ENCODE measurements around the gene AP2B1.
"Not testable (repeated sequence)": the region's sequence is repeated elsewhere in the genome, so short reads cannot be mapped to it uniquely, and the experiment has no call there.

Gene AP2B1

DNA sequence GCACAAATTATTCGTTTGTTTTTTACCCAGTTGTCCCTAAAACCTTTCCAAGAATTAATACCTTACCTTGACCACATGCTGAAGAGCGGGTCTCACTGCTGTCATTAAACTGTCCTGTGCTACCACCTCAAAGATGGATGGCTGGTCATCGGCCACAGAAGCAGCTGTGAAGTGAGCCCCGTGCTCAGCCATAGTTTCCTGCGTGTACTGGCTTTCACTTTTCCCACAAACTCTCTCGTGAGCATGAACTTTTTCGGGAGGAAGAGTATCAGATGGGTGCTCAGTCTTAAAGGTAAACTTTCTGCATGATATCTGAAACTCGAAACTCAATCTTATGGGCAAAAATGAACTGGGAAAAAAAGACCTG, 9.3 kb upstream of the AP2B1 start:
- DNase-seq = no peak

DNA sequence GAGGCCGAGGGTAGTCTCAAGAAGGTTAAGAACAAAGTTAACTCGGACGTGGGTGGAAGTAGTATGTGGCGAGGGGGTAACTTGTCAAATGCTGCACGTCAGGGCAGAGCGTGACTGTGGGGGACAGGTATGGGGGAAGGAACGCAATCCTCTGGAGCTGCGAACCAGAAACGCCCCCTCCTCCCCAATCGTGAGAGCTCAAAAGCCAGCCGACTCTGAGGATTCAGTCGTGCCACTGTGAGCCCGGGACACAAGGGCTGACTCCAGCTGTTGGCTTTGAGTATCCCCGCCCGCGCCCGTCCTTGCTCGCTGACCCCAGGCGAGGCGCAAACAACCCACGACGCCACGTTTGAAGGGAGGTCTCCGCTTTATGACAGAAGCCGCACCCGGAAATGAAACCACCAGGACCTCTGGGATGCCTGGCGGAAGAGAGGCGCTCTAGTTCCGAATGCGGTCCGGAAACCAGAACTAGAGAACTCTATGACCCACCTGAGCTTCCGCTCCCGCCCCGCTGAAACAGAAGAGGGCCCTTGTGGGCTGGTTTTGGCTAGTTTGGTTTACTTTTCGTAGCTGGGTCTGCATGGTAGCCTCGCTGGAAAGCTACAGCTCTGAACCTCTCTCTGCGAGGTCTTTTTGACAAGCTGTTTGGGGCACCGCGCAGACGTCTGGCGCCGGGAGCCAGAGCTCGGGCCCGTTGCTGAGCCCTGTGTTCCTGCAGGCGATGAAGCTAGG, 8.8 kb upstream of the AP2B1 start, which contains the start of gene PEX12:
PEX12 (minus strand) TSS at position 375 of the 732 bp plus-strand sequence. CDS start 550 bp downstream, outside the sequence.
- peak; percentile 92 for DNase-seq

DNA sequence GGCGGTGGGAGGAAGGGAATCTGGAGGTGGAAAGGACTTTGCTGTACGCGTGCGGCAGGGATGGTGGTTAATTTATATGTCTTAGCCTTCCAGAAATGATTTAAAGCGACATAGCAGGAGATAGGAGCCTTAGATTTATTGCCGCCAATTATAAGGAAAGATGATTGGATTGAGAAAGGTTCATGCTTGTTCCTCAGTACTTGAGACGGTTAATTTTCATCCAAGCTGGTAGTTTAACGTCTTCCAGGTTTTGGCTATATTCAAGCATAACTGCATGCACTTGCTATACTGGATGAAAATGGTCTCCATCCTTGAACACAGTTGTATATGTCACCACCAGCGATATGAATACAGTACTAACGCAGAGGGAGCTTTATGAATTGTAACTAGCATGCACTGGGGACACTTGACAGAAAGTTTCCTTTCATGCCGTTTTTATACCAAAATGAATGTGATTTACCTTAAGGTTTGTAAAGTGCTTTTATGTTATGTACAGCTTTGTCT, 8.1 kb upstream of the AP2B1 start:
- DNase-seq = no peak

DNA sequence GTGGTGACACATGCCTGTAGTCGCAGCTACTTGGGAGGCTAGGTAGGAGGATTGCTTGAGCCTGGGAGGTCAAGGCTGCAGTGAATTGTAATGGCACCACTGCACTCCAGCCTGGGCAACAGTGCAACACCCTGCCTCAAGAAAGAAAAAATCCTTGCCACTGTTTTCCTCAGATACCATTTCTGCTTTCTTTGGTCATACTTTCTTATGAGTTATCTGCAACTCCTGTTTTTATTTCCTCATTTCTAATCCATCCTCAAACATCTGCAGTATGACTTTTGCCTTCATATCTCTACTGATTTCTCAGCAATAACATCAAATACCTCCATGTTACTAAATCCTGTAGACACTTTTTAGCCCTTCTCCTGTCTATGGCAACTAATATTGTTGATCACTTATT, 3.1 kb upstream of the AP2B1 start:
- DNase-seq = no peak

DNA sequence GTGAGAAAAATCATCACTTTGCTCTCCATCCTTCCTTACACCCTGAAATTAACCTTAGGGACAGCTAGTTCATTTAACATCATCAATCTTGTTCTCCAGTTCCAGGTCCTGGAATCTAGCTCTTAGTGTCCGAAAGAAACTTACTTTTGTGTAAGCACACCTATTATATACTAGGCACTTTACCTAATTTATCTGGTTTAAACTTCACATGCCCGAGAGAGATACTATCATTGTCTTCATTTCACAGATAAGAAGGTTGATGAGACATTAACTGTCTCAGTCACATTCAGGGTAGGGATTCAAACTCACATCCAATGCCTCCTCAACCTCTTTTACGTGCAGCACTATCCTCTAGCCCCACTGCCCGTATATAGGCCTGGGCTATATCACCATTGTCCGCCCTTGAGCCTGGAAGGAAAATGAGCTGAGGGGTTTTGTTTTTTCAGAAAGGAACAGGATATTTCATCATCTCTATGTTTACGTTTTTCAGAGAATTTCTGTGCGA, 501 bp upstream of the AP2B1 start:
- DNase-seq = no peak

DNA sequence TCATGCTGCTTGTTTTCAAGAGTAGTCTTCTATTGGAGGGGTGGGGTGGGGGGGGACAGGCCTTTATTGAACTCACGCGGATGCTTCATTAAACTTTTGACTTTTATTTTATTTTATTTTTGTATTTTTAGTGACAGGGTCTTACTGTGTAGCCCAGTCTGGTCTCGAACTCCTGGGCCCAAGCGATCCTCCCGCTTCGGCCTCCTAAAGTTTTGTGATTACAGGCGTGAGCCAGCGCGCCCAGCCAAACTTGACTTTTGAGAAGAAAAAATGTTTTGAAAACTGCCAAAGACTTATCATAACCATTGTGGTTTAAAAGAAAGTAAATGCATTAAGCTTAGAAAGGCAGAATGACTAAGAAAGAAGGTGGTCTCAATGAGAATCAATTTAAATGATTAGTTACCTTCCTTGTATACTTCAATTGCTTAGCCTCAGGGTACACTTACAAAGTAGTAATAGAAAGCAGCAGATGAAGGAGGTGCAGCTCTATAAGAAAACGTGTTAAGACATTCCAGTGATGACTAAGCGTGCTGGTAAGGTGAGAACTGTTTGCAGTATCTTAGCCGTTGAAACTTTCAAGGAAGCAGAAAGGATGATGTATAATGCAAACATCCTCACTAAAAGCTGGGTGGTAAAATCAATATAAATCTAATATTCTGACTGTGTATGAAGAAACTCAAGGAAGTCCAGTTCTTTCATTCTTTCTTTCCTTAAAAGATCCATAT, 1.2 kb downstream of the AP2B1 start:
- DNase-seq = peak; percentile 29

DNA sequence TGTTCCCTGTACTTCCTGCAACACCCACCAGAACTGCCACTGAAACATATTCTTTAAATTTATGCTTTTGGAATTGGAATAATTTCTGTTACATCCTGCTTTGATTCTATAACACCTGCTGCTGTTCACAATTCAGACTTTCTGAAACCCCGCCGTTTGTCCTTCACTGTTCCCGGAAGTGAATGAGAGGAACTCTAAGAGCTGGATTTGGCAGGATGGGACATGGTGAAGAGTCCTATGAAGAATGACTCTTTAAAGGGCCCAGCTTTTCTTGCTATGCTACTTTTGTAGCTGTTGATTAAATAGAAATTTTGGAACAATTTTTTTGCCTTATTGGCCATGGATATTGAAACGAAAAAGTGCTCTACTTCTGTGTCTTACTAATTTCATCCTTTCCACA, 8.9 kb downstream of the AP2B1 start:
- no peak for DNase-seq

DNA sequence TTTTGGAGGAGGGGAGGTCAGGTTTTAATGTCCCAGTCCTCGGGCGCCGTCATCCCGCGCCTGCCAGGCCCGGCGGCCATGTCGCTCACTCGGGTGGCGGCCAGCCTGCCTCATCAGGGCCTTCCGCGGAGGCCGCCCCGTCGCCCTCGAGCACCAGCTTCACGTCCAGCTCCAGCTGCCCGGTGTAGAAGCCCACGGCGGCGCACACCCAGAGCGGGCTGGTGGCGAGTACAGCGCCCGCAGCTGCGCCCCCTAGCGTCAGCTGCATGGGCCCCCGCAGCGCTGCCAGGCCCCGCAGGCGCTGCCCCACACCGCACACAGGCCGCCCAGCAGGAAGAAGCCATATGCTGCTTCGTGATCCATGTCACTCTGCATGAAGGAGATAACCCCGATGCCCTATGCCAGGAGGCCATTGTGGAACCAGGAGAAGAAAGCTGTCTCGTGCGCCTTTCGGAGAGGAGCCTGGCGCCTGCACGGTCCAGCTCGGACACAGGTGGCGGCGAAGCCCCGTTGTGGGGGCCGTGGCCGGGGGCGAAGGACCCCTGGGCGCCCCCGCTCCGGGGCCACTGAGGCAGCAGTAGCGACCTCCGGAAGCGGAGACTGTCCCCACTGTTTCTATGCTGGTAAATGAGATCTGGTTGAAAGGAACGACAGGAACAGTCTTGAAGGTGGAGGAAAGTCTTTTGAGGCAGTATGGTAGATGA, 9.6 kb downstream of the AP2B1 start:
- no peak for DNase-seq

DNA sequence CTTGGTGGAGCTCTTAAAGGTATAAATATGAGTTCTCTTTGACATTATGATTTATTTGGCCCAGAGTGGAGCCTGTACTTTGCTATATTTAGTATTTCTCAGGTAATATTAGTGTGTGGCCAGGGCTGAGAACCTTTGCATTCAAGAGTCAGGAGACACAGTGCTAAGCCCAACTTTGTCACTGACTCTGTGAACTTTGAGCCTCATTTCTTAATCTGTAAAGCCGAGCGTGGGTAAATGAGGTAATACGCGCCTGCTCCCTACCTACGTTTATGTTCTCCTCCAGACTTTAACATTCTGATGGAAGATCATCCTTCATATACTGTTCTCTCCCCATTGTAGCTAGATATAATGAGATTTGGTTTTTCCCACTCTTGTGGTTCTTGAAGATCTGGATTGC, 10.5 kb downstream of the AP2B1 start:
- no peak for DNase-seq

DNA sequence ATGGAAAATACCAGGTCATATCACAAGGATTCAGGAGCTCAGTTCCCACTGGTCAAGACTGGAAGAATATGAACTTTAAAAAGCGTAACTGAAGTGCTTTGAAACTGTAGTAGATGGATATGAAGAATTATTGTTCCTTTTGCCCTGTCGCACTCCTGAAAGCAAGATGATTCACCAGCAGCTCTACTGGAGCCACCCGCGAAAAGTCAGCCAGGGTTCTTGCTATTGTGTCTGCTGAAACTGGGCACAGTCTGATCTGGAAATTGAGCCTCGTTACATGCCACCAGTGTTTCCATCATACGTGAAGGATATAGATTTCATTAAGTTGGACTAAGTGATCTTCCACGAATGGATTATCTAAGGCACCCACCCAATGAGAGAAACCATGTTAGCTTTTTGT, 16.6 kb downstream of the AP2B1 start:
- no peak for DNase-seq

DNA sequence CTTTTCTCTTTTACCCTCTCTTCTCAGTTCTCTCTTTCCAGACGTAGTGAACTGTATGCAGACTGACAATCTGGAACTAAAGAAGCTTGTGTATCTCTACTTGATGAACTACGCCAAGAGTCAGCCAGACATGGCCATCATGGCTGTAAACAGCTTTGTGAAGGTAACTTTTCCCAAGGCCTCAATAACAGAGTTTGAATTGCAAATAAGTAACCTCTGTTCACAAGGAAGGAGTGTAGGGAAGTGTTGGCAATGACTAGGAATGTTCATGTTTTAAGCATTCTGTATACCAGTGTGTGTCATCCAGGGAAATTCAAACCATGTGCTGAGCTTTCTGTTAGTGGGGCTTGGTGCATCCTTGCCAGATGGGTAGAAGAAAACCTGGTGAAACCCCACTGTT, 18.6 kb downstream of the AP2B1 start:
- DNase-seq = no peak

DNA sequence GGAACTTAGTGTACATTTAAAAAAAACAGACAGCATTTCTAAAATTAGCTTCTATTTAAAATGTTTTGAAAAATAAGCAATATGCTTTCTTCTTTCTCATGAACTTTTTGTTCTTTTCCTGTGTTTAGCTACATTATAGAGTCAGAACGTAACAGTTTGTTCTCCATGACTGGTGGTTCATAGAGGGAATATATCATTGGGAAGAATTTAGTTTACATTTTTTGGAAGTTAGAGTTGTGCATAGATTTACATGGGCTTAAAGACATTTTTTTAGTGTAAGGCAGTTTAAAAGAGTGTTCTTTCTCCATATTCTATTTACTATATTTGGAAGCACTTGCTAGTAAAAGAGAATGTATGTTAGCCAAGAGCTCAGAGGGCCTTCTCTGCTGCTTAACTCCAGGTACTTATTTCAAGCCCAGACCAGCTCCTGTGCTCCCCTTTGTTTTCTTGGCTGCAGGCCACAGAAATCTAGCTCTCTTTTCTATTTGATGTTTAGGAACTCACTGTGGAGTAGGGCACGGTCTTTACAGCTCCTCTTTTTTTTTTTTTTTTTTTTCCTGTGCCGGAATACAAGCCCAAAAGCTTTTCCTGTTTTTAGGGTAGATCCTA, 20.2 kb downstream of the AP2B1 start:
- no peak for DNase-seq

DNA sequence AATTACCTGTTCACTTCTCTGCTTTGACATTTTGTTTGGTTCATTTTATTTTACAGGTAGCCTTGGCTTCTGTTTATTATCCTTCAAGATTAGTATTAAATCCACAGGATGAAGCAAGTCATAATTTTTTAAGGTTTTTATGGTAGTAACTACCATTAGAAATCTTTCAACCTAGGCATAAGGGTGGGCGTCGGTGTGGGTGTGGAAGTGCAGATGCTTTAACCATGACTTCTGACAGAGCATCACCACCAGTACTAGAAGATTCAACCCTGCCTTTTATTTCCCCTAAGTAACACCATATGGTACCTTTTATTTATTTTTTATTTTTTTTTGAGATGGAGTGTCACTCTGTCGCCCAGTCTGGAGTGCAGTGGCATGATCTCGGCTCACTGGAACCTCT, 22.7 kb downstream of the AP2B1 start:
- no peak for DNase-seq

DNA sequence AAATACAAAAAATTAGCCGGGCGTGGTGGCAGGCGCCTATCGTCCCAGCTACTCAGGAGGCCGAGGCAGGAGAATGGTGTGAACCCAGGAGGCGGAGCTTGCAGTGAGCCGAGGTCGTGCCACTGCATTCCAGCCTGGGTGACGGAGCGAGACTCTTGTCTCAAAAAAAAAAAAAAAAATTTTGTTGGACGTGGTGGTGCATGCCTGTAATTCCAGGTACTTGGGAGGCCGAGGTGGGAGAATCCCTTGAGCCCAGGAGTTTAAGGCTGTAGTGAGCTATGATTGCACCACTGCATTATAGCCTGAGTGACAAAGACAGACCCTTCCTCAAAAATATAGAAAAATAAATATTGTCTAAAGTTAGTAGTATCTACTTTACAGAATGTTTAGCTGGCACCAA, 23.6 kb downstream of the AP2B1 start:
- not testable (repeated sequence) for DNase-seq

DNA sequence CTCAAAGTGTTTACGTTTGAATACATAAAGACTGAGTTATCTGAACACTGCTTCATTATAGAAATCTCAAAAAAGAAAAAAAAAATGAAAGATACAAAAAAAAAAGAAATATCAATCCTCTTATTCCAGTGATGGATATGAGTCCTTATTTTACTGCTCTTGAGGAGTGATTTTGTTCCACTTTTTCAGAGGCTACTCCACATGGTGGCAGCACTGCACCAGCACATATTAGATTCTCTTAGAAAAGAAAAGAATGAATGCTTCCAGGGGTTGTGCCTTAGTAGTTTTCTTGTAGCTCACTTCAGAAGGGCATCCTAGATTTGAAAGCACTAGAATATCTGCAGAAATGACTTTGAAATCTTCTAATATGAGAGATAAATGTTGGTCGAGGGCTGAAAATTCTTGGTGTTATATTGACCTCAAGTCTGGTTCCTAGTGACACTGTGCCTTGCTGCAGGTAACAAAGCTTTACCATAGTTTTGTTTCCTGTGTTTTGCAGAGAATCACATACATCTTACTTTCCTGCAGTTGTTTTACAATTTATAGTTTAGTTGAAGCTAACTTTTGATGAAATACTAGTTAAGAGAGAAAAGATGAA, 25.9 kb downstream of the AP2B1 start:
- DNase-seq = peak; percentile 41

DNA sequence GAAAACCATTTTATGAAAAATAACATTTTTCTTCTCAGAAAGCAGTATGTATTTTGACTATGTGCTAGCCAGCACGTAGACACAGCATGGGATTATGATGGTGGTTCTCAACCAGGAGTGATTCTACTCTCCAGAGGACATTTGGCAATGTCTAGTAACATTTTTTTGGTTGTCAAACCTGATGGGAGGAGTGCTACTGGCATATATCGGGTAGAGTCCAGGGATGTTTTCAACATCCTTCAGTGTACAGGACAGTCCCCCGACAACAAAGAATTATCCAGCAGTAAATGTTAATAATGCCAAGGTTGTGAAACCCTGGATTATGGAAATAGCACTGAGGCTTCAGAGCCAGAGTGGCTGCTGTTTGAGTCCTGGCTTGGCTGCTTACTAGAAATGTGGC, 27.7 kb downstream of the AP2B1 start:
- DNase-seq = no peak

DNA sequence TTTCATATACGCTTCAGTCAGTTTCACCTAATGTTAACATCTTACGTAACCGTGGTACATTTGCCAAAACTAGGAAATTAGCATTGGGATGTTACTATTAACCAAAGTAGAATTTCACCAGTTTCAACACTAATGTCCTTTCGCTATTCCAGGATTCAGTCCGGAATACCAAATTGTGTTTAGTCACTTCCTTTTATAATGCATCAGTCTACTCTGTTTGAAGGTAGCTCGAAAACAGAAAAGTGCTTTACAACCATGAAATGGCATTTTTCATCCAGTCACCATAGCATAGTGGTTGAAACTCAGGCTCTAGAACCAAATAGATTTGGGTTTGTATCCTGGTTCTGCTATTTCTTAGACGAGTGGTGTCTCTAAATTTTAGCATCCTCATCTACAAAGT, 29.4 kb downstream of the AP2B1 start:
- no peak for DNase-seq

DNA sequence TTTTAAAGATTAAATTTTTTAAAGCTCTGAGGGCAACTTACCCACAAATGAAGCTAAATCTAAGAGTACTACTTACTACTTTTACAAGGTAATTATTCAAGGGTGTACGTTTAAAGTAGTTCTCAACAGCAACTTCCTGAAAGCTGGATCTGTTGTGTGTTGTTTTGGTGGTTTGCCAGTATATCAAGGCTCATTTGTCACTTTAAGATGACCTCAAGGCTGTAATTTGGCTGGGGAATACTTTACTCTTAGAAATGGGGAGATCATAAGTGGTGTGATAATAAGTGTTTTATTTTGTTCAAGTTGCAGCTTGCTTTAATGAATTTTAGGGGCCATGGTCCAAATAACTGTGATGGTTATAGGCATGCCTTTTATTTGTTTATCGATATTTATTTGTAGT, 30.4 kb downstream of the AP2B1 start:
- no peak for DNase-seq

DNA sequence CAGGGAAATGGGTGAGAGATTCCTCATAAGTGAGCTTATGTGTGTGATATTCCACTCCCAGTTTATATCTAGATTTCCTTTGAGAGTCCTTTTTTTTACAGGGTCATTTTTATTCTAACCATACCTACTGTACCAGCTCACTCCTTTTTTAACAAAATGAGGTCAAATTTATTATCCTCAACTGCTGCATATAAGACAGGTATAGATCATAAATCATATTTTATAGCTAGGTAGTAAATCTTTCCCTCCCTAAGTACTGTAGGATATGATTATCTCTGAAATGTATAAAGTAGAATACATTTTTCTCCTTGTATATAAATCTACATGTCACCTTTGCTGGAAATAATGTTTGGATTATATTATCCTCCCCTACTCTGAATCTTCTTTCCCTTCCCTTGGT, 31.5 kb downstream of the AP2B1 start:
- DNase-seq = no peak

DNA sequence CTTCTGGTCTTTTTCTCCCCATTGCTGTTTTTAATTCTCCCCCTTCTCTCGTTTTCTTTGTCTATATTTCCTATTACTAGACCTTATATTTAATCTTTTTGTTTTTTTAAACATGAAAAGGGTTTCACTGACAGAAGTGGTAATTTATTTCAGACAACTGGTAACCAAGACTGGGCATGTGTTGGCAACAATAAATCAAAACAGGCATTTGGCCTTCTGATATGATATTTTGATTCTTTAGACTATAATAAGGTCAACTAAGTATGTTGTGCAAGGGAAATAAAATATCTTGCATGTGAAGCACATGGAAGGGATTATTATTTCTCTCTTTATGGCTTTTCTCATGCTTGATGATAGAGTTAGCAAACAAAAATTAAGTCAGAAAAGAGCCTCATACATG, 34.6 kb downstream of the AP2B1 start:
- no peak for DNase-seq

DNA sequence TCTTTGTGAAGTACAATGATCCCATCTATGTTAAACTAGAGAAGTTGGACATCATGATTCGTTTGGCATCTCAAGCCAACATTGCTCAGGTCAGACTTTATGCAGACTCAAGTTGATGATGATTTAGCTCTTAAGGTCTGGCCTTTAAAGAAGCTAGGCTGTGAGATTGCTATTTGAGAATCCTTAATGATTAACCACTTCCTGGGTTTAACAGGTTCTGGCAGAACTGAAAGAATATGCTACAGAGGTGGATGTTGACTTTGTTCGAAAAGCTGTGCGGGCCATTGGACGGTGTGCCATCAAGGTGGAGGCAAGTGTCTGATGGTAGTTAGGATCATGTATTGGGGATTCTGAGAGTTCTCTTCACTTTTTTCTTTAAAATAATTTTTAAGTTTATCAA, 40.3 kb downstream of the AP2B1 start:
- no peak for DNase-seq

DNA sequence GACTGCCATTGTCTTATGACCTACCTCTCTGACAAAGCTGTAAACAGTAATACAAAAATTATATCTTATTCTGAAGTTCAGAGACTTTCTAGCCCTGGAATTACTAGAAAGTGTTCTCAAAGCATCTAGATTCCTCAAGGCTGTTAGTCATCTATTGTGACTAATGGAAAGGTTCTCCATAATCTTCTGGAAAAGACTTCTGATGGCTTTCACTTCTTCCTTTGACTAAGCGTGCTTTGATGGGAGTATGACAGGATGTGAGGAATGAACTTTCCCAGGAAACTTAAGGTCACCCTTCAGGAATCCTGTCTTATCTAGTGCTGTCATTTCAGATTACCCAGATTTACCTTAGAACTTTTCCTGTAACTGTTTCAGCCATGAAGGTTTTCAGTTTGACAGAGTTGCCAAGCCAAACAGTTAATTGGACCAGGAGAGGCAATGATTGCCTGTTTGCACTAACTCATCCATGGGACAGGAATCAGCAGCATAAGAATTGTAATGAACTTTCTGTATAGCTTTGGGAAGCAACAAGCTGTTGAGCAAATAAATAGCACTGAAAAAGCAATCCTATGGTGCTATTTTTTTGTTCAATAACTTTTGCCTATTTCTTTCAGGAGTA, 43.5 kb downstream of the AP2B1 start:
- no peak for DNase-seq

All from CD4-positive, alpha-beta T cell treated with Interleukin-12 subunit alpha and Interleukin-12 subunit beta, for 1 hour (primary cell).